HG02642 (cell line): Measurements from ENCODE around the gene KRT6B.
"Not testable (repeated sequence)": the region's sequence is repeated elsewhere in the genome, so short reads cannot be mapped to it uniquely, and the experiment has no call there.

Experiments used
- ATAC-seq: cut with Tn5 transposase; IDR thresholded peaks from one replicate; pipeline ENCODE4 v1.9.1; 2021; ENCODE audit warnings: mild to moderate bottlenecking; ENCODE audit not compliant: unreplicated experiment, poor library complexity

Gene KRT6B

DNA sequence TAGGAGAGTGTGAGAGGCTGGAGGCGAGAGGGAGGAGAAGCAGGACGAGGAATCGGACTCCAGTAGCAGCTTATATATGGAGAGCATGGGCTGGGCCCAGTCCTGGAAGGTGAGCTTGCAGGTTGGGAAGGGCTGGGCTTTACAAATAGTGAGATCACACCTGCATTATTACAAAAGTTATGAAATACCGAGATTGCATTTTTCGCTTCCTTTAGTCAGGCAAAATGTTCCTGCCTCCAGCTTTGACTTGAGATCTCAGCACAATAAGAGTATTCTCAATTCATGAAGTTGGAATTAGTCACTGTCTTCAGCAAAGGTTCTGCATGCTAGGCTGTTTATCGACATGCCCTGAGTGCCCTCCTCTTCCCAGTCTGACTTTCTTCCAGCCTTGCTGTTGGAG, at the start of gene KRT6B:
Gene KRT6B, minus strand, starts transcription at position 46 of the 400 bp plus-strand sequence. CDS start 68 bp downstream, outside the sequence.
- ATAC-seq: no peak

DNA sequence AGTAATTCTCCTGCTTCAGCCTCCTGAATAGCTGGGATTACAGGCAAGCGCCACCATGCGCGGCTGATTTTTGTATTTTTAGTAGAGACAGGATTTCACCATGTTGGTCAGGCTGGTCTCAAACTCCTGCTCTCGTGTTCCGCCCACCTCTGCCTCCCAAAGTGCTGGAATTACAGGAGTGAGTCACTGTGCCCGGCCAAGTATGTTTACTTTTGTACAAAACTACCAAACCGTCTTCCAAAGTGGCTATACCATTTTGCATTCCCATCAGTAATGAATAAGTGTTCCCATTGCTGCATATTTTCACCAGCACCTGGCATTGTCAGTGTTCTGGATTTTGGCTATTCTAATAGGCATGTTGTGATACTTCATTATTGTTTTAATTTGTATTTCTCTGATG, 49.5 kb upstream of the KRT6B start:
- no peak for ATAC-seq

DNA sequence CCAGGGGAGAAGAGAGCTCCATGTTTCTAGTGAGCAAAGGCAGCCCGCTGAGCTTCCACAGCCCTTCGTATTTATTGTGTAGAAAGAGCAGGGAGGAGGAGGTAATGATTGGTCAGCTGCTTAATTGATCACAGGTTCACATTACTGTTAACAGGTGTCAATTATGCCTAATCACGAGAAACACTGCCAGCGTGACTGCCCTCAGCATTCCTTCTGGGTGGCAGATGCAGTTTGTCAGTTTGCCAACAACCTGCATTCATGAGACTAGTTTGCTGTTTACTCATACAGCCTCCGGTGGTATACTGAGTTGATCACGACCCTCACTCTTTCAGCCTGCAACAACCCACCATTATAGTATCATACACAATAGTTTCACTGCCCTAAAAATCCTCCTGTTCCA, 48.6 kb upstream of the KRT6B start:
- not testable (repeated sequence) for ATAC-seq

DNA sequence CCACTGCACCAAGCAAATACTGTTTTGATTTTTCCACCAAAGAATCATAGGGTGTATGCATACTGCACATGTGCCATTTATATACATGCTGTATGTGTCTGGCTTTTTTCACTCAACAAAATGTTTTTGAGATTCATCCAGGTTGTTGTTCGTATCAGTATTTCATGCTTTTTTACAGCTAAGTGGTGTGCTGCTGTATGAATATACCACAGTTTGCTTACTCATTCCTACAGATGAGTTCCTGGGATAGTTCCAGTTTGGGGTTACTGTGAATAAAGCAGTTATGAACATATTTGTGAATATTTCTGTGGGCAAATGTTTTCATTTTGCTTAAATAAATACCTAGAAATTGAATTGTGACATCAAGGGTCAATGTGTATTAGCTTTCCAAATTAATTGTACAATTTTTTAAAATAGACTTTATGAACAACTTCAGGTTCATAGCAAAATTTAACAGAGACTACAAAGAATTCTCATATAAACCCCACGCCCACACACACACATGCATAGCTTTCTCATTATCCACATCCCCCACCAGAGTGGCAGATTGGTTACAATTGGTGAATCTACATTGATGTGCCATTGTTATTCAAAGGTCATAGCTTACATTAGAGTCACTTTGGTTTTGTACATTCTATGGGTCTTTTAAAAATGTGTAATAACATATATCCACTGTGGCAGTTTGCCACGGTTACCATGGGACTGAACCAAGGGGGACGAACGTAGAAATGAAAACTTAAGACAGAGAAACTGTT, 48.0 kb upstream of the KRT6B start:
- no peak for ATAC-seq

DNA sequence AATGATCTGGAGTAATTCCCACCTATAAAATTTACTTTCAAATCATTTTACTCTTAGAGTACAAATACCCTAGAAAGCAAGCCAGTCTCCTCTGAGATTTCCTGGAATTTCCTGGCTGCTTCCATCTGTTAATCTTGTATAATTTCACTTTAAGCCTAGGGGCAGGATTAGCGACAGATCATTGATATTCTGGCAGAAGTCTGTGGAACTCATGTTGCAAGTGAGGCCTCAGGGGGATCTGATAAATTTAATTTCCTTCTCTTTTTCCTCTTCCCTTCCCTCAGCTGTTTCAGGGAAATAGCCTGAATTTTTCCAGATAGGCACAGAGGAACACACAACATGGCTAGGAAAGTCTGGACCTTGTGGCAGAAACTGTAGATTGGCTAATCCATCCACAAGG, 47.0 kb upstream of the KRT6B start:
- ATAC-seq: no peak

DNA sequence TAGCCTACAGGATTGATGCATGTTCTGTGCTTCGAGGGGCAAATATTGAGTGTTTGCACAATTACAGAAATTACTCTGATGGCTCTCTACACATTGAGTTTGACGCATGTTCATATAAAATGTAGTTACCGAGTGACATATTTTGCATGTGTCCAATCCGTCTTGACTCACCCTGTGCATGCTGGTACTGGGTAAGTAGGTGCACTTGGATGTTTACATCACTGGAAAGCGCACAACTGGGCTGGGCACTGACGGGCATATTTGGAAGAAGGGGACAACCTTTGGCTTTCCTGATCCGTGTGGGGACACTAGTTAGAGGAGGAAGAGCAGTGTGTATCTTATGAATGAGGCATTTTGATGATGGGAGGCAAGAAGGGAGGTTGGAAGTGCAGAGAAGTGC, 46.0 kb upstream of the KRT6B start:
- no peak for ATAC-seq

DNA sequence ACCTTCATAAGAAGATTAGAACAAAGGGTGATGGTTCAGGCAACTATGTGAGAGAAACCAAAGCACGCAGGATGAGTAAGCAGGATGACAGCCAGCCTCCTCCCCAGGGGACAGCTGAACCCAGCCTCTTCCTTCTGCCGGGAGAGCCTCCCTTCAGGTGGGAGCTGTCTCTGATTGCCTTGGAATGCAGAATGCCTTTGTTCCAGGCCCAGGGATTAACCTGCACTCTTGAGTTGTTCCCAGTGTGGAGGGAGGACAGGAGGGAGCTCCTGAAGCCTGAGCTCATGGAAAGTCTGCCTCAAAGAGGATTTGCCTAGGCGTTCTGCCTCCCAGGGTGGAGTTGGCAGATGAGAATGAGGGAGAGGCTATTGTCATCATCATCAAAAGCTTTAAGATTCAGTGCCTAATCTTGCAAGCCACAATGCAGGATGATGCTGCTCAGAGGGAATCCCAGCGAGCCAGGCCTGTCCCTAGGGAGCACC, 44.7 kb upstream of the KRT6B start:
- ATAC-seq: no peak

DNA sequence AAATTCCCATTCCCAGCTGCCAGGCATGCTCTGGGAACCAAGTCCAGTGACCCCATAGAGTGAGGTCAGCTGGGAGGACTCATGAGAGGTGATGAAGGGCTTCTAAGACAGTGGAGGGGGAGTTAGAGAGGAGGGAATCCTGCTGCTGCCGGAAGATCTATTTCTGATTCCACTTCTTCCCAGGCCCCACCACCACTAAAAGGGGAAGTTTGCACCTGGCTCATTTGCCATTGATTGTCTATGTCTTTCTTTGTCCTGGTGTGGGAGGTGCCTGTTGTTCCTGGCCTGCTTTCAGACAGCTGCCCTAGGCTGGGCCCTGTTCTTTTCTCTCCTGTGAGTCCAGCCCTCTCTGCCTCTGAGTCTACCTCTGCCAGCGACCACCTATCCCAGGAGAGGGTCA, 44.1 kb upstream of the KRT6B start:
- no peak for ATAC-seq

DNA sequence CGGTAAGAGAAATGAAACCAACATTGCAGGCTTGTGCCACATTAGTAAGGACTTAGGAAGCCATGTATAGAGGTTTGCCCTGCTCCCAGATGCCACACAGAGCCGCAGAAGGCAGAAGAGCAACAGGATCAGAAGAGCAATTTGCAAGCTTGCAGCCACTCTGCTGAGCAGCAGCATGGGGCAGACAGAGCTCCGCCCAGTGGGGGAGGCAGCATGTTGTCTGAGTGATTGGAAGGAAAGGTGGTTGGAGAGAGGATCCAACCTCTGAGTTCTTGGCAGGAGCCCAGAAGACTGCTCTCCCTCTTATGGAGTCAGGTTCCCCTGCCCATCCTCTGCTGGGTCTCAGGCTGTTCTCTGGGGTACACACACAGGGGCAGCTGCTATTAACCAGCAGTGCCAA, 43.4 kb upstream of the KRT6B start:
- ATAC-seq: no peak

DNA sequence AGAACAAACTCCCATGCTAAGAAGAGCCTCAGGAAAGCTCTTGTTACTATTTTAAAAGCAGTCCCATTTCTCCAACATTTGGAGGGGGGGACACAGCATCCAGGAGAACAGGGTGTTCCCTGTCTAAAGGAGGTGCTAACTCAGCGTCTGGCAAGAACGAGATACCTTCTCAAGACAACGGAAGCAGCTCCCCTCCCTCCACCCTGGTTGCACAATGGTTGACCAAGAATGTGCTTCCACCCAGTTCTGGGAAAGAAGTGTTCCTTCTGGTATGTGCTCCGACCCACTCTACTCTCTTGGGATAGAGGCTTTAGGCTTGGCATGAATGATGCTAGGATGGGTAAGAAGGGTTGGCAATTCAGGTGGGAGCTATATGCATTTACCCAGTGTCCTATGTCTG, 42.6 kb upstream of the KRT6B start:
- ATAC-seq: no peak

DNA sequence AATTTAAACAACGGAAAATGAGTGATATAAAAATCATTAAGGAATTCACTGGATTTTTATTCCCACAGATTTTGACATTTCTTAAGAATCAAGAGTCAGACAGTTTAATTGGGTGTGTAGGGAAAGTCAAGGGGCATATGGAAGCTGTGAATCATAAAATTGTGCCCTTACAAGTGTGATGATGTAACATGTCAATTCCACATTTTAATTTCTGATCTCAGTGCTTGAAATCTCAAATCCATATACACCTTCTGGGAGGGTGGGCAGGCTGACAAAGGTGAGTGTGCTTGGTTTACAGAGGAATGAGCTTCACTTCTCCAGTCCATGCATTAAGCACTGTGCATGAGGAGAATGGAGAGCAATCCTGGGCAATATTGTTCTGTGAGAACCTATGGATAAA, 42.2 kb upstream of the KRT6B start:
- no peak for ATAC-seq

DNA sequence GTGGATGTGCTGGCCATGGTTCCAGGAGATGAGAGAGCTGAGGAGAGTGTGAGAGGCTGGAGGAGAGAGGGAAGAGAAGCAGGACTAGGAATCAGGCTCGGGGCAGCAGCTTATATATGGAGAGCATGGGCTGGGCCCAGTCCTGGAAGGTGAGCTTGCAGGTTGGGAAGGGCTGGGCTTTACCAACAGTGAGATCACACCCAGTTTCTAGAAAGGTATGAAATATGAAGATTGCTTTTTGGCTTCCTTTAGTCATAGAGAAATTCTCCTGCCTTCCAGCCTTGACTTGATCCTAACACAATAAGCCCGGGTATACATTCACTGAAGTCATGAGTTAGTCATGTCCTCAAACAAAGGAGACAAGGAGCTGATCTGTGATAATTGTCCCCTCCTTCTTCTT, 41.2 kb upstream of the KRT6B start, which contains the start of gene KRT6A:
Gene KRT6A, minus strand, starts transcription at position 86 of the 400 bp plus-strand sequence. Its CDS starts 69 bp downstream, at position 17.
- no peak for ATAC-seq

DNA sequence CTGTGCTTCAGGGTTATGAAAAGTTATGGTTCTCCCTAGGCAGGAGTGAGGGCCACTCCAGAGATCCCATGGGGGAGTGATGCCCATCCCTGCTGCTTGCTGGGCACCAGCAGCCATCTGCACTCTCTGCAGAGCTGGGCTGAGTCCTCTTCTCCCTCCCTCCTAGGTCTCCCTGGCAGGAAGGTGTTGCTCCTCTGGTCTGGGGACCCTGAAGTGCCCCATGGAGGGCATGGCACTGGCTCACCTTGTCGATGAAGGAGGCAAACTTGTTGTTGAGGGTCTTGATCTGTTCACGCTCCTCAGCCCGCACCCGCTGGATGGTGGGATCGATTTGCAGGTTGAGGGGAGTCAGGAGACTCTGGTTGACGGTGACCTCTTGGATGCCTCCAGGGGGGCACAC, 40.5 kb upstream of the KRT6B start:
- not testable (repeated sequence) for ATAC-seq

DNA sequence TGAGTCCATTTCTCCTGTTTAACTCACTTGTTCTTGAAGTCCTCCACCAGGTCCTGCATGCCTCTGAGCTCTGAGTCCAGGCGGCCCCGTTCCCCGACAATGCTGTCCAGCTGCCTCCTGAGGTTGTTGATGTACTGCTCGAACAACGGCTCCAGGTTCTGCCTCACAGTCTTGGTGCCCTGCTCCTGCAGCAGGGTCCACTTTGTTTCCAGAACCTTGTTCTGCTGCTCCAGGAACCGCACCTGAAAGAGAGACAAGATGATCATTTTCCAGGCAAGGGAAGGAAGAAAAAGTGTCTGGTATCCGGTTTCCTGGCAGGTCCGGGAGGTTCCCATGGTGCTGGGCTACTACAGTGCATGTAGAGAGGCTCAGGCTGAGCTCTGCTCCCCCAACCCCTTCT, 39.5 kb upstream of the KRT6B start:
- not testable (repeated sequence) for ATAC-seq

DNA sequence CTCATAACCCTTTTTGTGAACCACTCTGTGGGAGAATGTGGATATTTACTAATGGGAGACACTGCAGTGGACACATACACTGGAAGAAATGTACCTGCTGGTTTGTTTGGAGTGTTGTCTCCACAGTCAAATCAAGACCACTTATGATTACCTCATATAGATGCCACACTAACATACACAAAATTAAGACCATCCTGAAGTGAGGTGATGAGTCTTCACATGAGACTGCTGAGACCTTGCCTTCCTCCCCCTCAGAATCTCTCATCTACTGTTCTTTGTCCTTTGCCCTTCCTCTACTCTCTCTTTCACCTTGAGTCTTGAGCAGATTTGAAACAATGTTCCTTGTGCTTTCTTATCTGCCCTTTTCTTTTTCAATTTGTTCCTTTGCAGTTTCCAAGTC, 36.8 kb upstream of the KRT6B start:
- no peak for ATAC-seq

DNA sequence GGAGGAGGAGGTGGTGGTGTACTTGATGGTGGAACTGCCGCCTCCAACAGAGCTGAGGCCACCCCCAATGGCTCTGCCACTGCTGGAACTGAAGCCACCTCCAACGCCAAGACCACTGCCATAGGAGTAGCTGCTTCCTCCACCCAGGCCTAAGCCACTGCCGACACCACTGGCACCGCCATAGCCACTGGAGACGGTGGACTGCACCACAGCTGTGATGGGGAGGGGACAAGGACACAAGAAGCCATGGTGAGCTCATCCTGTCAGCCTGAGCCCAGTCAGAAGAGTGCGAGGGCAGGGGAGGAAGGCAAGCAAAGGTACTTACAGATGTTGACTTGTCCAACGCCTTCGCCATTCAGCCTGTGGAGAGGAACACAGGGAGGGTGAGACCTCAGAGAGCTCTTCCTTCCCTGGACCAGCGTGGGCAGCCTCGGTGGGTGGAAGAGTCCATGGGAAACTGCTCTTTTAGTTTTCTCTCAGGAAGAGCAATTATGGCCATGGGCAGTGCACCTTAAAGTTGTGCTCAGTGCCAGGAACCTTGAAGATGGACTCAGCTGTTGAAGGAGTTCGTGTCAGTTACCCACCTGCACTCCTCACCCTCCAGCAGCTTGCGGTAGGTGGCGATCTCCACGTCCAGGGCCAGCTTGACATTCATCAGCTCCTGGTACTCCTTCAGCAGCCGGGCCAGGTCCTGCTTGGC, 35.9 kb upstream of the KRT6B start:
- ATAC-seq: not testable (repeated sequence)

DNA sequence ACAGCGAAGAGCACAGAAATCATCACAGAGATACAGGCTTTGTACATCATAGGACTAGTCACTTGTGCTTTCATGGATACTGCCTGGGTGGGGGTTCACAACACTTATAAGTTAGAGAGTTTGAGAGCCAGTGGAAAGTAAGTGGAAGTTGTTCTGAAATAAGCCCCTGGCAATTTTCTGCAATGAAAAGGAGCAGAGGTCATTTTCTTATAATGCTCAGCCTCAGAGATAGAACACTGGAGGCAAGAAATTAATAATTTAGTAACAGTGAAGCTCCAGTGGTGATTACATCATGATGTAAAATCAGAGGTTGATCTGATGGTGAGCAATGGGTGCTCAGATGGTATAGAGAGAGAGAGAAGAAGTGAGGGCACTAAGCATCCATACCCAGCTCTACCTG, 35.3 kb upstream of the KRT6B start:
- no peak for ATAC-seq

DNA sequence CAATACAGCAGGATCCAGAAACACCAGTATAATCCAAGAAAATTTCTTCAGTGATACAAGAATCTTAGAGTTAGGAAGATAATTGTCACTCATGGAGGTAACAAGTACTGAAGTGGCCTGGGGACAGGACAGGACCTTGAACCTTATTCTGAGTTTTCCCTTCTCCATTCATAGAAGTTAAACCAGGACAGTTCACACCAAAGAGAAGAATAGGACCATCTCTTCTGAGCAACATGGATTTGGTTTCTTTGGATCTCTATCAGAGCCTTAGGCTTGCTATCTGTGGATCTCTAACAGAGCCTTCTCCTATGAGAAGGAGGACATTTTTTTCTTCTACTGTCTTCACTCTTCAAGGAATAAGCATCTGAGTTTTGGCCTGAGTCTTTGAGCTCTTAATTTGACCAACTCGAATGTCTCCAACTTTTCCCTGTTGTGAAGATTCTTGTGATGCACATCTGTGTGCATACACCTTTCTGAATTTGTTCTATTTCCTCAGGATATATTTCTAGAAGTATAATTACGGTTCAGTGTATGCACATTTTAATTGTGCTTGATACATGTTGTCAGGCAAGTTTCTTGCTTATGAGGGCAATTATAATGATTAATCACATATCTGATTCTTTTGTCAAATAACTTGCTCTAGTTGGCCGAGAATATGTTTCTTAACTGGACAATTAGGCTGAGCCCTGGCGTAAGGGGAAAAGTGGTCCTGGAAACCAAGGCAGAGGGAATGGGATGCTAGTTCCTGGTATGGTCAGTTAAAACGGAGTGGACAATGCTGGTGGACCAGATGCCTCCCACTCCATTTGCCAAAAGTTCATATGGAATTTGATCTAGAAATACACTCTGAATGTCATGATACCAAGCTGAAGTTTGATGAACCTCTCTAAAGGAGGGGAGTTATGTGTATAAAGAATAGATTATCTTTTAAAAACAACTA, 34.5 kb upstream of the KRT6B start:
- no peak for ATAC-seq

DNA sequence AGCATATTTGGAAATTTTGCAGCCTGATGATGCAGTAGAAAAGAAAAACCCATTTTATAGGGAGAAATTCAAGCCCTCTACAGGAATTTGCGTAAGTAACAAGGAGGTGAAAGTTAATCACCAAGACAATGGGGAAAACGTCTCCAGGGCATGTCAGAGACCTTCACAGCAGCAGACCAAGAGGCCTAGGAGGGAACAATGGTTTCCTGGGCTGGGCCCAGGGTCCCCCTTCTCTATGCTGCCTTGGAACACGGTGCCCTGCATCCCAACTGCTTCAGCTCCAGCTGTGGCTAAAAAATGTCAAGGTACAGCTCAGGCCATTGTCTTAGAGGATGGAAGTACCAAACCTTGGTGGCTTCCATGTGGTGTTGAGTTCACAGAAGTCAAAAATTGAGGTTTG, 28.1 kb upstream of the KRT6B start:
- ATAC-seq: no peak

DNA sequence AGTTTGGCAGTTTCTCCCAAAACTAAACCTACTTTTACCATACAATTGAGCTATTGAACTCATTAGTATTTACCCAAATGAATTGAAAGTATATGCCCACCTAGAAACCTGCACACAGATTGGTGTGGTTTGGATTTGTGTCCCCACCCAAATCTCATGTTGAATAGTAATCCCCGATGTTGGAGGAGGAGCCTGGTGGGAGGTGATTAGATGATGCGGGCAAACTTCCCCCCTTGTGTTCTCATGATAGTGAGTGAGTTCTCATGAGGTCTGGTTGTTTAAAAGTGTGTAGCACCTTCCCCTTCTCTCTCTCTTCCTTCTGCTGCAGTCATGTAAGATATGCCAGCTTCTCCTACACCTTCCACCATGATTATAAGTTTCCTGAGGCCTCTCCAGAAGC, 25.7 kb upstream of the KRT6B start:
- no peak for ATAC-seq

DNA sequence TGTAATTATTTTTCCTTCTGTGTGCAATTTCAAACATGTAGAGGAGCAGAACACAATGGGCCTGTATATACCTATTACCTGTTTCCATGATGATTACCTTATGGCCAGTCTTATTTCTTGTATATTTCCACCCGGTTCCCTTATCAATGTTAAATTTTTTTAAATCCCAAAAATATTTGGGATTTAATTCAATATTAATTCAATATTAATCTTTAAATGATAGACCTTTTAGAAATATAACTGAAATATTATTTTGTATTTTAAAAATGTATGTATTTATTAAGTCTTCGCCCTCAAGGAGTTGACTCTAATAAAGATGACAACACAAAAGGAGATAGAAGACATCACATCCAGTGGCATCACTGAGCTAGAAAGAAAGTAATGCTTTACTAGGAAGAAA, 22.3 kb upstream of the KRT6B start:
- no peak for ATAC-seq
